H1 (cell line): ENCODE results near the gene ADAMTS6. TPM values are rescaled to one million over a fixed set of nuclear protein-coding genes. Genes with fewer than 3 reads are reported as not detected.

ENCODE experiments used
- CTCF ChIA-PET: fragments of 300-600 bp; sonication (Branson Sonifier 250); formaldehyde crosslinking; loops from one replicate; lab custom pipeline; 2021; ENCODE audit not compliant: partially characterized antibody; lab: Charles Lee
- POLR2A ChIA-PET: fragments of 300-600 bp; sonication (Branson Sonifier 250); formaldehyde crosslinking; loops from one replicate; lab custom pipeline; 2021; ENCODE audit warnings: inconsistent platforms; ENCODE audit not compliant: partially characterized antibody; lab: Charles Lee
- DNase-seq, 2 experiments: peaks; one replicate each; pipeline versions ENCODE4 v3.0.0 to v3.0.0-alpha.2; 2010 to 2022; ENCODE audit warnings: low spot score in 2 of 2, low read depth in 1 of 2, mixed read lengths in 1 of 2
- FAIRE-seq: peaks from 2 replicates; lab custom pipeline; 2011; peaks lifted over from hg19 to GRCh38; lab: Jason Lieb, UNC
- H2AFZ ChIP-seq: 2 replicates; pipeline ENCODE4 v1.8.1; 2012; ENCODE audit warnings: low read length, inconsistent platforms
- H2AK5ac ChIP-seq: 2 replicates; pipeline ENCODE4 v1.6.1; 2013; ENCODE audit warnings: low read depth, low read length
- H2BK120ac ChIP-seq: replicated peaks from 2 replicates; pipeline ENCODE3; 2013; ENCODE audit warnings: low read depth, low read length, inconsistent platforms
- H2BK12ac ChIP-seq: 2 replicates; pipeline ENCODE4 v1.6.1; 2013; ENCODE audit warnings: low read depth, low read length
- H2BK15ac ChIP-seq: 2 replicates; pipeline ENCODE4 v1.6.1; 2013; ENCODE audit warnings: low read length
- H2BK20ac ChIP-seq: 2 replicates; pipeline ENCODE4 v1.6.1; 2013; ENCODE audit warnings: low read length
- H2BK5ac ChIP-seq: 2 replicates; pipeline ENCODE4 v1.6.1; 2013; ENCODE audit warnings: low read depth, low read length
- H3K14ac ChIP-seq: 2 replicates; pipeline ENCODE4 v1.6.1; 2013; ENCODE audit warnings: inconsistent platforms; ENCODE audit not compliant: insufficient read length
- H3K18ac ChIP-seq: 2 replicates; pipeline ENCODE4 v1.6.1; 2013; ENCODE audit warnings: low read length; ENCODE audit errors: extremely low read depth
- H3K23ac ChIP-seq: 2 replicates; pipeline ENCODE4 v1.6.1; 2013; ENCODE audit warnings: inconsistent platforms; ENCODE audit not compliant: insufficient read length
- H3K23me2 ChIP-seq: 2 replicates; pipeline ENCODE4 v1.6.1; 2013; ENCODE audit warnings: low read depth, low read length
- H3K27ac ChIP-seq: 2 replicates; pipeline ENCODE4 v1.6.1; 2011; ENCODE audit warnings: low read depth, low read length, inconsistent platforms
- H3K27me3 ChIP-seq, 4 experiments: replicated peaks in 1 of 4; 1 replicate in 1 of 4; 2 replicates in 3 of 4; pipeline versions ENCODE4 v1.6.1 to v1.8.1; 2011 to 2013; ENCODE audit warnings: low read length in 3 of 4, mild to moderate bottlenecking in 3 of 4, inconsistent platforms in 2 of 4, mixed read lengths in 2 of 4, moderate library complexity in 1 of 4; ENCODE audit not compliant: control insufficient read depth in 3 of 4, insufficient read depth in 3 of 4; ENCODE audit errors: extremely low read depth in 1 of 4
- H3K36me3 ChIP-seq, 4 experiments: 2 replicates each; pipeline versions ENCODE4 v1.6.1 to v1.8.1; 2011 to 2013; ENCODE audit warnings: mild to moderate bottlenecking in 4 of 4, low read length in 3 of 4, moderate library complexity in 2 of 4, control low read depth in 1 of 4, inconsistent platforms in 1 of 4; ENCODE audit not compliant: insufficient read depth in 4 of 4, control insufficient read depth in 2 of 4
- H3K4ac ChIP-seq: replicated peaks from 2 replicates; pipeline ENCODE3; 2013; ENCODE audit warnings: low read length, low read depth, mixed read lengths, inconsistent platforms; ENCODE audit not compliant: insufficient read length
- H3K4me1 ChIP-seq, 4 experiments: replicated peaks in 1 of 4; 1 replicate in 1 of 4; 2 replicates in 3 of 4; pipeline versions ENCODE4 v1.6.1 to v1.8.1; 2011 to 2013; ENCODE audit warnings: low read length in 3 of 4, inconsistent platforms in 2 of 4, mixed read lengths in 1 of 4; ENCODE audit not compliant: insufficient read depth in 4 of 4, control insufficient read depth in 3 of 4
- H3K4me2 ChIP-seq, 2 experiments: 2 replicates each; pipeline versions ENCODE4 v1.6.1 to v1.8.1; 2011 to 2013; ENCODE audit warnings: low read depth in 2 of 2, low read length in 2 of 2, control low read depth in 1 of 2, inconsistent platforms in 1 of 2, mild to moderate bottlenecking in 1 of 2; ENCODE audit not compliant: insufficient read depth in 1 of 2
- H3K4me3 ChIP-seq, 4 experiments: fragments of 200-600, 300-600 bp in 1 of 4; sonication (generic), shearing (Covaris generic), sonication (Bioruptor Twin) in 1 of 4; 2 replicates each; pipeline versions ENCODE4 v1.5.1 to v1.8.1; 2011 to 2016; ENCODE audit warnings: low read length in 4 of 4, low read depth in 3 of 4, control low read depth in 2 of 4, inconsistent platforms in 2 of 4, mild to moderate bottlenecking in 2 of 4, mixed read lengths in 1 of 4, moderate library complexity in 1 of 4; ENCODE audit not compliant: insufficient read depth in 2 of 4; ENCODE audit errors: extremely low read depth in 1 of 4
- H3K56ac ChIP-seq: replicated peaks from 2 replicates; pipeline ENCODE3; 2013; ENCODE audit warnings: low read depth, mild to moderate bottlenecking, mixed read lengths, low read length, inconsistent platforms; ENCODE audit not compliant: insufficient read length
- H3K79me1 ChIP-seq: 2 replicates; pipeline ENCODE4 v1.6.1; 2013; ENCODE audit warnings: low read depth, low read length, control low read depth
- H3K79me2 ChIP-seq, 2 experiments: 2 replicates each; pipeline versions ENCODE4 v1.6.1 to v1.8.1; 2012 to 2013; ENCODE audit warnings: low read length in 2 of 2, mild to moderate bottlenecking in 2 of 2, inconsistent platforms in 1 of 2; ENCODE audit not compliant: insufficient read depth in 2 of 2, control insufficient read depth in 1 of 2
- H3K9ac ChIP-seq, 4 experiments: replicated peaks in 1 of 4; 1 replicate in 1 of 4; 2 replicates in 3 of 4; pipeline versions ENCODE4 v1.6.1 to v1.8.1; 2011 to 2013; ENCODE audit warnings: low read depth in 3 of 4, low read length in 3 of 4, control low read depth in 2 of 4, mild to moderate bottlenecking in 2 of 4, moderate library complexity in 2 of 4, inconsistent platforms in 1 of 4; ENCODE audit errors: extremely low read depth in 1 of 4
- H3K9me3 ChIP-seq, 2 experiments: 2 replicates each; pipeline versions ENCODE4 v1.6.1 to v1.8.1; 2012 to 2013; ENCODE audit warnings: mild to moderate bottlenecking in 2 of 2, moderate library complexity in 2 of 2, control low read depth in 1 of 2, inconsistent platforms in 1 of 2, low read depth in 1 of 2, low read length in 1 of 2, mixed read lengths in 1 of 2; ENCODE audit not compliant: insufficient read depth in 2 of 2
- H4K20me1 ChIP-seq, 2 experiments: replicated peaks in 1 of 2; 2 replicates each; pipeline versions ENCODE3 to v1.8.1; 2011 to 2013; ENCODE audit warnings: inconsistent platforms in 2 of 2, low read length in 2 of 2, mild to moderate bottlenecking in 1 of 2; ENCODE audit not compliant: insufficient read depth in 2 of 2, control insufficient read depth in 1 of 2
- H4K5ac ChIP-seq: 2 replicates; pipeline ENCODE4 v1.6.1; 2013; ENCODE audit warnings: low read length, low read depth, mixed read lengths, inconsistent platforms; ENCODE audit not compliant: insufficient read length
- H4K8ac ChIP-seq: 2 replicates; pipeline ENCODE4 v1.8.0; 2013; ENCODE audit warnings: mild to moderate bottlenecking, moderate library complexity, low read length, inconsistent platforms; ENCODE audit not compliant: insufficient read depth; ENCODE audit errors: extremely low read depth
- H4K91ac ChIP-seq: replicated peaks from 2 replicates; pipeline ENCODE3; 2013; ENCODE audit warnings: low read length, mixed read lengths, inconsistent platforms; ENCODE audit not compliant: insufficient read length
- HDAC6 ChIP-seq: IDR thresholded peaks from one replicate; pipeline ENCODE4 v1.7.1; 2012; ENCODE audit warnings: low read depth, mild to moderate bottlenecking, inconsistent platforms, low read length, moderate library complexity
- WGBS, 2 experiments: shearing (Covaris generic) in 1 of 2; methylation state at CpG; one replicate each; pipeline versions ENCODE4 v1.1.6 to v1.1.7; 2013 to 2015; ENCODE audit warnings: low lambda C conversion rate in 2 of 2, mixed read lengths in 2 of 2, inconsistent platforms in 1 of 2, low coverage in 1 of 2, missing lambda C conversion rate in 1 of 2; ENCODE audit not compliant: insufficient replicate concordance in 2 of 2, insufficient coverage in 1 of 2, insufficient read length in 1 of 2; ENCODE audit errors: extremely low coverage in 1 of 2, missing lambda C conversion rate in 1 of 2; 5-methylcytosine and 5-hydroxymethylcytosine counted together
- polyA plus RNA-seq, 7 experiments: library from polyadenylated mRNA; depleted of rRNA in 3 of 7; stranded (reverse) in 5 of 7; unstranded in 2 of 7; fragments of >200 nt in 5 of 7; fragments of 200-250 nt in 2 of 7; gene quantifications; 1 replicate in 5 of 7; 2 replicates in 1 of 7; 4 replicates in 1 of 7; pipeline versions ENCODE4 v1.2.1 to v1.2.3, GENCODE V29; 2011 to 2013; ENCODE audit warnings: missing spikeins in 2 of 7, mixed read lengths in 2 of 7
- total RNA-seq: library from RNA; stranded (reverse); fragmentation: NEBNext Ultra II Directional; extraction: Animal tissue kit (Norgen Biotek cat#: 25700); gene quantifications from 2 replicates; pipeline ENCODE4 v1.2.1, GENCODE V29; 2021

The ADAMTS6 gene
- total and polyA plus RNA-seq, 2 of the 8 experiments (the other 6 are each of a cell fraction or from before 2014, with no cell fraction given): 0.74 to 2.4 TPM

- no peak overlapping the region for H3K18ac ChIP-seq
- H2AK5ac ChIP-seq: no peak overlapping the region
- no peaks in the 10 kb centered on the region for H3K79me2 ChIP-seq
- H4K91ac ChIP-seq: no peak overlapping the region
- H2BK20ac ChIP-seq: no peak overlapping the region
- H3K9me3 ChIP-seq: no peaks in the 10 kb centered on the region
- DNase-seq: no peak
- FAIRE-seq: no peak
- 0 out of 2 replicates have a peak, but pooled peaks cover 2% of the 10 kb centered on the region for H3K23me2 ChIP-seq
- TF ChIP-seq HDAC6: no peak
- TF ChIP-seq, all 59 proteins: peak for 0
- no peaks in the 10 kb centered on the region for H3K79me1 ChIP-seq
- H3K4ac ChIP-seq: no peak overlapping the region
- no peaks in the 10 kb centered on the region for H3K36me3 ChIP-seq
- POLR2A ChIA-PET: no interaction called here
- no peak overlapping the region for H4K5ac ChIP-seq
- no peak overlapping the region for H3K27ac ChIP-seq
- H3K23ac ChIP-seq: no peak overlapping the region
- no peaks in the 10 kb centered on the region for H3K4me1 ChIP-seq
- no peak overlapping the region for H2BK120ac ChIP-seq
- no peak overlapping the region for H3K4me3 ChIP-seq
- no peak overlapping the region for H3K9ac ChIP-seq
- WGBS, 2 experiments: 83 to 100% methylated on average over 1 to 6 of the region's 6 CpGs
- H2BK15ac ChIP-seq: no peak overlapping the region
- CTCF ChIA-PET: no interaction called here
- no peak overlapping the region for H3K56ac ChIP-seq
- H4K20me1 ChIP-seq: no peaks in the 10 kb centered on the region
- no peak overlapping the region for H4K8ac ChIP-seq
- H3K27me3 ChIP-seq: no peaks in the 10 kb centered on the region
- H3K14ac ChIP-seq: no peak overlapping the region
- H3K4me2 ChIP-seq: no peak overlapping the region
- no peak overlapping the region for H2AFZ ChIP-seq
- H2BK12ac ChIP-seq: no peak overlapping the region
- H2BK5ac ChIP-seq: no peak overlapping the region
Observed at GRCh38 chr5:65455064-65455463, 26.7 kb downstream of the ADAMTS6 start.
